Measurements from ENCODE around the gene C11orf98.
"Not testable (repeated sequence)": the region's sequence is repeated elsewhere in the genome, so short reads cannot be mapped to it uniquely, and the experiment has no call there.

The C11orf98 gene

GRCh38 chr11:62648967-62649364 lies 16.0 kb downstream of the C11orf98 start:
- DNase-seq, result no peak

GRCh38 chr11:62648185-62648966 lies 16.6 kb downstream of the C11orf98 start:
- no peak for DNase-seq

GRCh38 chr11:62647609-62648005 lies 17.4 kb downstream of the C11orf98 start:
- no peak for DNase-seq

GRCh38 chr11:62646825-62647608 lies 18.0 kb downstream of the C11orf98 start:
- no peak for DNase-seq

- peak; percentile 98 to 99 for DNase-seq
Observed at GRCh38 chr11:62645946-62646824, 18.8 kb downstream of the C11orf98 start, which contains the start of gene GANAB. Gene GANAB, minus strand, starts transcription at chr11:62646613. Its CDS starts 14 bp downstream, at chr11:62646599.

- DNase-seq, result no peak
Observed at GRCh38 chr11:62645671-62645945, 19.4 kb downstream of the C11orf98 start.

GRCh38 chr11:62644220-62644619 lies 20.8 kb downstream of the C11orf98 start:
- no peak for DNase-seq

- no peak for DNase-seq
Observed at GRCh38 chr11:62632492-62632891, 32.5 kb downstream of the C11orf98 start.

- peak in 1 of 2 donors; percentile 29 for DNase-seq
Observed at GRCh38 chr11:62627713-62628112, 37.3 kb downstream of the C11orf98 start.

- DNase-seq, result peak in 1 of 2 donors; percentile 22
Observed at GRCh38 chr11:62622476-62623089, 42.4 kb downstream of the C11orf98 start.

- DNase-seq, result peak; percentile 98 to 99
Observed at GRCh38 chr11:62621567-62622470, 43.2 kb downstream of the C11orf98 start, which contains the start of gene B3GAT3. Gene B3GAT3, minus strand, starts transcription at chr11:62621986. Its CDS starts 39 bp downstream, at chr11:62621947.

GRCh38 chr11:62621027-62621566 lies 43.9 kb downstream of the C11orf98 start:
- no peak for DNase-seq

- not testable (repeated sequence) for DNase-seq
Observed at GRCh38 chr11:62616957-62617356, 48.1 kb downstream of the C11orf98 start.

- no peak for DNase-seq
Observed at GRCh38 chr11:62615521-62615920, 49.5 kb downstream of the C11orf98 start.

GRCh38 chr11:62614275-62614674 lies 50.7 kb downstream of the C11orf98 start:
- DNase-seq, result no peak

- no peak for DNase-seq
Observed at GRCh38 chr11:62613291-62613778, 51.7 kb downstream of the C11orf98 start.

Data from CD4-positive, alpha-beta T cell treated with Interferon alpha-2 for 1 hour (primary cell).